ENCODE results near the gene PNMA6F.

The PNMA6F gene

DNA sequence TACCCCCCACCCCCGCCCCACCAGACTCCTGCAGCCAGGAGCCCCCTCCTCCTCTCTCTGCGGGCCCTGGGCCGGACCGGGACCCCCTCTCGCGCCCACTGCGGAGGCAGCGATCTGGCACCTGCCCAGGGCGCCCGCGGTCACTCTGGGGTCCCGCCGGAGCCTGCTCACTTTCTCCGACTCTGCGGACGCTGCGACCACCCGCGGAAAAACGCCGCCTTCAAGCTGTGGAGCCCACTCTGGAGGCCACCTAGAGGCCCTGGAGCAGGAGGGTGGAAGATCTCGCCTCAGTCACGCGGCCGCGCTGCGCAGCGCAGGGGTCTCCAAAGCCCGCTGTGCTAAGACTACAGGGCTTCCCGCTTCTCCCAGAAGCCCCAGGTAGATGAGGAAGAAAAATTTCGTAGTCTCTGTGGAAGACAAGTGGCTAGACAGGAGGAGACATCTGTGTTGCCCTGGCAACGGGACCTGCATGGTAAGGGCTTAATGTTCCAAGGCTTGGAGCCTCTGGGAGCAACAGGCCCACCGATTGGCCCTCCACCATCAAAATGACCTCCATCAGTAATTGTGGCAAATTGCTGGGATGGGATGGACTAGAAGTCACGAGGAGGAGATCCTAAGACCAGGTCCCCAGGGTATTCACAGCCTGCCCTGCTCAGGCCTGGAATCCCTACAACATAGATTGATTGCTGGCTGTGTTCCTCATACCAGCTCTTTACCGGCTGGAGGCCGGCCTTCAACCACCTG is at the start of gene PNMA6F:
PNMA6F (minus strand) TSS at position 387 of the 744 bp plus-strand sequence. CDS start 1,093 bp downstream, outside the sequence.
- DNase-seq: no peak

DNA sequence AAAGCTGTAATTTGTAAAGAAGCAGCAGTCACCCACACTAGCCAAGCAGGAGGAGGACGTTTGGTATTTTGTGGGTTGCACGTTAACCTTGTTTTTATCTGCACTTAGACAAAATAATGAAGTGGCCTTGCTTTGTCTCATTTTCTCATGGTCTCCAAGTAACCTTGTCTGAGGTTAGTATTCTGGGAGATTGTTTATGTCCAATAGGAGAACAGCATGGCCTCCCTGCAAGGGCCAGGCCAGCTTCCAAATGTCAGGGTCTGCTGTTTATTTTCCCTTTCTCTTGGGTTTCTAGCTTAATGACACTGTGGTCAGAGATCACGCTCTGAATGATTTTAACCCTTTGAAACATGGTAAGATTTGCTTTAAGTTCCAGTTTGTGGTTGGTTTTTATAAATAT is 49.7 kb upstream of the PNMA6F start:
- no peak for DNase-seq

DNA sequence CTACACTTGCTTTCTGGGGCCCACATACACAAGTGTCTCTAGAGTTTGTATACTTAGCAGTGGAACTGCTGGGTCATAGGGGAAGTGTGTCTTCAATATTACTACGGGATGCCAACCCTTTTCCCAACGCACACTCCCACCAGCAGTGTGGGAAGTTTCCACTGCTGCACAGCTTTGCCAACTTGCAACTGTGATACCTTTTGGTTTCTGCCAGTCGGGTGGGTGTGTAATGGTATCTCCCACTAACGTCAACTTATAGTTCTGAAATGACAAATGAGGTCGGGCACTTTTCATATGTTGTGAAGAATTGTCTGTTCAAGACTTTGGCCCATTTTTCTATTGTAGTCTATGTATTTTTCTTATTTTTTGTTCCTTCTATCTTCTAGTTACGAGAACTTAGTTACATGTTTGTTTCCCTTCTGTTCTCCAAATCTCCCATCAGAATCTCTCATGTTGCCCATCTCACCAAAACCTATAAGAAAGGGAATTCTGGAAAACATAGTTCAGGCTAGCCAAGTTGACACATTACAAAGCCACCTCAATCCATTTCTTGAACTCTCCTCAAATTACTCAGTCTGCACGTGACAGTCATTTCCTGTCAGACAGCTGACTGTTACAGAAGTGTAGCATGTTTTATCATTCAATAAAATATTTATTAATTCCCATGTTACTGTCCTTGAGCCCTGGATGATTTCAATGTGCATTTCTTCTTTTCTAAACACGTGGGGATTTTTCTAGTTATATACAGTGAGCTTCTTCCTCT is 48.9 kb upstream of the PNMA6F start:
- DNase-seq: no peak

DNA sequence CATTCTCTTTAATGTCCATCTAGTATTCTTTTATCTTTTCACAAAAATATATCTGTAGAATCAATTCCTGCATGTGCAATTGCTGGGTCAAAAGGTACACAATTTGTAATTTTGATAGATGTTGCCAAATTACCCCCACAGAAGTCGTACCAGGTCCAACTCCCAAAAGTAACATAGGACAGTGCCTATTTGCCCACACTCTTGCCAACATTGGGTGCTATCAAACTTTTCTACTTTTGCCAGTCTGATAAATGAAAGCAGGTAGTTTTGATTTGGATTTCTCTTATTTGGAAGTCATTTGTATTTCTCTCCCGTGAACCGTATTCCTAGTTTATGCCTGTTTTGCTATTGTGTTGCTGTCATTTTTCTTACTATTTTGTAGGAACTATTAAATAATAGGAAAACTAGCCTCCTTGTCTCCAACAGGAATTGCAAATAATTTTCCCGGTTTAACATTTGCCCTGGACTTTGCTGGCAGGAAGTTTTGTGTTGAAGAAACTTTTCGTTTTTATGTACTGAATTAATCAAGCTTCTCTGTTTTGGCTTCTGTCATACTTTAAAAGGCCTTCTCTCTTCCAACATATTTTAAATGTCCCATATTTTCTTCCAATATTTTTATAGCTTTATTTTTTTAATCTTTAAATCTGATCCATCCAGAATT is 45.4 kb upstream of the PNMA6F start:
- DNase-seq: no peak

DNA sequence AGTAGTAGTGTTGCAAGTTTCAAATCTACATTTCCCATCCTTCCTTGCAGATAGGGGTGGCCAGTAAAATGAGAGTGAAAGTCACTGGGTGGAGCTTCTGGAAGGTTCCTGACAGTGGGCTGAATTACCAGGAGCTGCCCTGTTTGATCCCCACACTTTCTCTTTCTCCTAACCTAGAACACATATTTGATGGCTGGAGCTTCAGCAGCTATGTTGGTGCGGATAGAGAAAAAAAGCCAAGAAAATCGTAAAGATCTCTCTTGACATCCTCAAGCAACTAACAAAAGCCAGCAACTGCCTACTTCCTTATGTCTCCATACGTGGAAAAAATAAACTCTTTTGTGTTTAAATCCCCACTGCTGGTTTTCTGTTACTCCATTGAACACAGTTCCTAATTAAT is 44.6 kb upstream of the PNMA6F start:
- no peak for DNase-seq

DNA sequence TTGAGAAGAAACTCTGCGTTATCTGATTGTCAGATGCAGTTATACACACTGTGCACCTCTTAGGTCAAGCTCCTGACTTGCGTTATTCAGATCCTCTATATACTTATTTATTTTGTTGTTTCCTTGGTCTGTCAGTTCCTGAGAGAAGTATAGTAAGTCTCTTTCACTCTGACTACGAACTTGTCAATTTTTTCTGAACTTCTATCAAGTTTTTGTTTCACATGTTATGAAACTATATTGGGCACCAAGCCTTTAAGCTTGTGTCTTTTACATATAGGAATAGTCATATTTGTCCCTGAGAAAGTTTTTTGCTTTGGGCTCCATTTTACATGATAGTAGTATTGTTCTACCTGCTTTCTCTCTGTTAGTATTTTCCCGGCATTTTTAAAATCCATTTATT is 44.1 kb upstream of the PNMA6F start:
- DNase-seq: no peak

DNA sequence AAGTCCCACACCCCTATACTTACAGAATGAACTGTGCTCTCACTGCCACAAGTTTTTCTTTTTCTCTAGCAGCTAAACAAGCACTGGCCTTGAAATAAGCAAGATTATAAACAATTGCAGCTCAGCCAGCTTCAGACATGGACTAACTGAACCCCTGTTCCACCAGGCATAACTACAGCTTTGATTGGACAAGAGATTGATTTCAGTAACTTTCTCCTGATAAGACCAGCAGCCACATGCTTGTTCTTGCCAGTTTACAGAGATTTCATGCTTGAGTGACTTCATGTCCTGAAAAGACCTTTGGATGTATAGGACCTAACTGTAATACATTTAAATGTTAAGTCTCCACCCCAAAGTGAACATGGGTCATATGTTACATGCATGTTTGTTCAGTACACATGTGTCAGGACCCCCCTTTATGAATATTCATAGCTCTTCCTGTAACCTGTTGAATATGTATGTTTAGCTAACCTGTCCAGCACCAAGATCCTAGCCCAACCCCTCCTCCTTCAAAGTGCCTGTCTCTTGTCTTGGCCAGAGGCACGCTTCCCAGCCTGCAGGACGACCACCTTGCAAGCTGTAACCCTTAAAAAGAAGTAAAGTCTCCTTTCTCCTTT is 40.3 kb upstream of the PNMA6F start:
- peak; percentile 32 for DNase-seq

DNA sequence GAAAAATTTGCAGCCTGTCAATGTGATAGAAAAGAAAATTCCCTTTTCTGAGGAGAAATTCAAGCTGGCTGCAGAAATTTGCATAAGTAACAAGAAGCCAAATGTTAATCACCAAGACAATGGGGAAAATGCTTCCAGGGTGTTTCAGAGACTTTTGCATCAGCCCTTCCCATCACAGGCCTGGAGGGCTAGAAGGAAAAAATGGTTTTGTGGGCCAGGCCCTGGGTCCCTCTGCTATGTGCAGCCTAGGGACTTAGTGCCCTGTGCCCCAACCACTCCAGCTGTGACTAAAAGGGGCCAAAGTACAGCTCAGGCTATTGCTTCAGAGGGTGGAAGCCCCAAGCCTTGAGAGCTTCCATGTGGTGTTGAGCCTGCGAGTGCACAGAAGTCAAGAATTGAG is 36.3 kb upstream of the PNMA6F start:
- no peak for DNase-seq

DNA sequence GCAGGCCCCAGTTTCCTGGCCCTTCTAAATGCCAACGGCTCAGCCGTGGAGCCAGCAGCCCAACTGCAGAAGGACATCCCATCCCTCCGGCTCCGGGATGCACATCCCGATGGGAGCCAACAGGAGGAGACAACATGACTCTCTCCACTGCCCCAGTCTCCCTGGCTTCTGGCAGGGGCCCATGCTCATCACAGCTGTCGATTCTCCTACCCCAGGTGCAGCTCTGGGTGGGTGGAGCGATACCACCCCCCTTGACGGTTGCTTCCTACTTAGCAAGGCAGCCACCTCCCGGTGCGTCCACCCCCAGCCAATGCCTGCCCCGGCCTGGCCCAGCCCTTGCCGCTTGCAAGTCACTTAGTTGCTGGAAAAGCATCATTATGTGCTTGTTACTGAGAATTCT is 31.8 kb upstream of the PNMA6F start:
- no peak for DNase-seq

DNA sequence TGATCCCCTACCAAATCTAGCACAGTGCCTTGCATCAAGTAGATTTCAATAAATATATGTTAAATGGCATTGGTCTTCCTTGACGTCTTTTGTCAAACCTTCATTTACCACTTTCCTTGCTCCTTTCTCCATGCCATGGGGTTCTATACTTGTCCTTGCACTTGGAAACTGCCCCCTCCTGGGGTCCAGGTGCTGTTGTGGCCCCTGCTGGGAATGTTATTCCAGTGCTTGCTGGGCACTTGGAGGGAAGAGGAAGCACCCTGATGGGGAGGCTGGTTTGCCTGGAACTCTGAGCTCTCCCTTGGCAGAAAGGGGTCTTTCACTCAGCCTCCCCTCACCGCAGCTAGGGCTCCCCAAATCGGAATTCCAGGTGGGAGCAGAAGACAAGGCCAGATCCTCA is 31.3 kb upstream of the PNMA6F start:
- no peak for DNase-seq

DNA sequence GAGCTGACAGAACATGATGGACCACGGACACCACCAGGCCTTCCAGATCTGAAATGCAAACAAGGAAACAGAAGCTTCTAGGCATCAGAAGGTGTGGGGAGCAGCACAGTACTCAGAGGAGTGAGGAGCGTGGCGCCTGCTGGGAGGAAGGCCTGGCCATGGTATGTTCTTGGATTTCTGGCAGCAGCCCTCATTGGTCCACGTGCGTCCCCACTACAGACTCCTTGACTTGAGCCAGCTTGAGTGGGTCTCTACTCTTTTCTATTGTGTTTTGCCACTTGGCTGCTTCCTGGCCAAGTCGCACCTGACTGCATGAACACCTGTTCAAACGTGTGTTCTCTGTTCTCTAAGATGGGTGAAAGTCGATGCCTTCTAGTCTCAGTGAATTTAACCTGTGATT is 30.4 kb upstream of the PNMA6F start:
- DNase-seq: no peak

DNA sequence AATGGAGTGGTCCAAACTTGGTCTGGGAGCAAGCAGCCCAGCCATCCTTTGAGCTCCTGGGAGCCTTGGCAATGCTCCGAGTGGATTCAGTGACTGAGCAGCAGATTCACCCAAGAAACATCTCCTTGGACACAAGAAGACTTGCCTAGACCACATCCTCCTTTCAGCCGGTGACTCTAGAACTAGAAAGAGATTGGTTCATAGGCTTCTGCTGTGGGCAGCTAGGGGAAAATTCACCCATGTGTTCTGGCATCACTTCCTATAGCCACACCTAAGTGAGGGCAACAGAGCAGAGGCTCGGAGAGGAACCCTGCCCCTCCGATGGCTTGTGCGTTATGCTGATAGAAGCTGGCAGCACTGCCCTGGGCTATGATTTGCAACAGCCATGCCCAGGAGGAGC is 28.4 kb upstream of the PNMA6F start:
- DNase-seq: no peak

DNA sequence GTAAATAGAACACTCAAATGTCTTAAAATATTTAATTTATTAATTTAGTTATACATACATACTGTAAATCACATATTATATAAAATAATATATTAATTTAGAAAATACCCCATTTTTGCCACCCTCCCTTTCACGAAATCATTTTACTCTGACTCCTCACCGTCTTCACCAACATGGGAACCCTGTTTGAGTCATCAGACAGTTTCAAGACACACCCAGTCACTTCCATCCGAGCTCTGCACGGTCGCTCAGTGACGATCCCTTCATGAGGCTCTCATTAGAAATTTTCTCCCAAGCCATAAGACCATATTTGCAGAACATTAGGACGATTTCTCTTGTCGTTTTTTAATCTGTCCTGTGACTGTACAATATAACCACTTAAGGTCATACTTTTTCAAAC is 26.9 kb upstream of the PNMA6F start:
- no peak for DNase-seq

DNA sequence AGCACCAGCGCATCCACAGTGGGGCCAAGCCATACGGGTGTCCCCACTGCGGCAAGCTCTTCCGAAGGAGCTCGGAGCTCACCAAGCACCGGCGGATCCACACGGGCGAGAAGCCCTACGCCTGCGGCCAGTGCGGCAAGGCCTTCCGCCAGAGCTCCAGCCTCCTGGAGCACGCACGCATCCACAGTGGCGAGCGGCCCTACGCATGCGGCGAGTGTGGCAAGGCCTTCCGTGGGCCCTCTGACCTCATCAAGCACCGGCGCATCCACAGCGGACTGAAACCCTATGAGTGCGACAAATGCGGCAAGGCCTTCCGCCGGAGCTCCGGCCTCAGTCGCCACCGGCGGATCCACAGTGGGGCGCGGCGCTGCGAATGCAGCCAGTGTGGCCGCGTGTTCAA is 26.0 kb upstream of the PNMA6F start:
- no peak for DNase-seq

DNA sequence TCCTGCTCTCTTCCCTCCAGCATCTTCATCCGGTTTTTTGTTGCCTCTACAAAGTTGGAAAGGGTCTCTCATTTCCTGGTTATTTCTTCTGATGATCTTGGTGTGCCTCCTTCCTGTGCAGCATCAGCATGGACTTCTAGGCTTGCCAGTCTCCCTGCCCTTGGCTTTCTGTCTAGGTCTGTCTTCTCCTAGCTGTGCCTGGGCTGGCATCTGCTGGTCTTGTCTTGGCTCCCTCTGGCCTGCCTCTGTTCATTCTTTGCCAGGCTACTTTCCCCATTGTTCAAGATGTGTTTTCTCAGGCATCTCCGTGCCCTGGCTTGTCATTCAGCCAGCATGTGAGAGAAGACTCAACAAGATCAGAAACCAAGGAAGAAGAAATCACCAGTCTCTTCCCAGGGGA is 22.1 kb upstream of the PNMA6F start:
- no peak for DNase-seq

DNA sequence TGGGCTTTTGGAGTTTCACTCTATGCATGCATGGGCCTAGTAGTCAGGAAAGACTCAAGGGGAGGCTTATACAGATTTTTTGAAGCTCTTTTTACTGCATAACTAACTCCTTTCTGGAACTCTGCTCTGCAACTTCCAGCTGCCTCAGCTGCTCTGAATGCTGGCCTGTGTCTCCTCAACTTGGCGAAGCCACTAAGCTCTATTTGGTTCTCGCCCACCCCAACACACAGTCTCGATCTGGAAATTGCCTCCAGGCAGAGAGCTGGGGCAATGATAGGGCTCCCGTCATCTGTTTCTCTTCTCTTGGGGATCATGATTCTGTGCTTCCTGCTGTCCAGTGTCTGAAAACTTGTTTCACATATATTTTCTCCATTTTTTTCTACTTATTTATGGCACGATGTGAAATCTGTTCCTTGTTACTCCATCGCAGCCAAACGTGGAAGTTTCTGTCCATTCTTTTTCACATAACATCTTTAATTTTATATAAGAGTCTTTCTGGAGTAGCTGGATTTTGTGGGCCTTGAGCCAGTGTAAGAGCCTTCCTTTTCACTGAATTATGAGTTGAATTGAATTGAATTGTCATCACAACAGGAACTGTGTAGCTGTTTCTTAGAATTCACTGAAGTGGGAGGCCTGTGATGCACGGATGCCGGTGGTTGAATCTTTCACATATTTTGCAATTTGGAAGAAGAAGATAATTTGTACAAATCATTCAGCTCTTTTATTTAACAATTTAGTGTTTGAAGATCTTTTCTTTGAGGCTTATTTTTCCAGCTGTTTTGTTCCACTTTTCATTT is 21.4 kb upstream of the PNMA6F start:
- DNase-seq: no peak

DNA sequence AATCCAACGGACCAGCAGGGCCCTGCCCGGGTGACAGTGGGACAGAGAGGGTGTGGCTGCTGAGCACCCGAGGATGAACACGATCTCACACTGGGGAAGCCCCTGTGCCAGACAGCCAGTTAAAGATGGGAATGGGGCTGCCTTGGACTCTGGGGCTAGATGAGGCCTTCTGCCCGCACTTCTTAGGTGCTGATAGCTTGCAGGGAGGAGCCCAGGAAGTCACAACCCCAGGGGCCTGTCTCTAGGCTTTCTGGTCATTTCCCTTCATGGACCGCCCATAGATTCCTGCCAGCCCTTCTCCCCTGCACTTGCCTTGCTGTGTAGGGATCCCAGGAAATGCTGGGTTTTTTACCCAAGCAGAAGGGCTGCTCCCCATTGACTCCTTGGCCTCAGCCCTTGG is 18.5 kb upstream of the PNMA6F start:
- DNase-seq: no peak

DNA sequence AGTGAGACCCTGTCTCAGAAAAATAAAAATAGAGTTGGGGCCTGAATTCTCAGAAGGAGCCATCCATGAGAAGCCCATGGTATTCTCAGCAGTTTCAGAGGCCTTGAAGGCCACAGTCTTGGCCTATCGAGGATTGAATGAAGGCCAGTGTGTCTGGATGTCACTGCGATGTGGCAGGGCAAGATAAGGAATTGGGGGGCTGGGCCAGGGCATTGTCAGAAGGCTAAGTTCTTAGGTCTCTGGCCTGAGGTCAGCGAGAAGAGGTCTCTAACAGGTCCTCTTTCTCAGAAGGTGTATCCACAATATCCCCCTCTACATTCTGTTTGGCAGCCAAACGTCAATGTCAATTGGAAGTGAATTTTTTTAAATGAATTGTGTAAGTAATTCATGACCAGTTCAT is 18.1 kb upstream of the PNMA6F start:
- peak; percentile 4 for DNase-seq

DNA sequence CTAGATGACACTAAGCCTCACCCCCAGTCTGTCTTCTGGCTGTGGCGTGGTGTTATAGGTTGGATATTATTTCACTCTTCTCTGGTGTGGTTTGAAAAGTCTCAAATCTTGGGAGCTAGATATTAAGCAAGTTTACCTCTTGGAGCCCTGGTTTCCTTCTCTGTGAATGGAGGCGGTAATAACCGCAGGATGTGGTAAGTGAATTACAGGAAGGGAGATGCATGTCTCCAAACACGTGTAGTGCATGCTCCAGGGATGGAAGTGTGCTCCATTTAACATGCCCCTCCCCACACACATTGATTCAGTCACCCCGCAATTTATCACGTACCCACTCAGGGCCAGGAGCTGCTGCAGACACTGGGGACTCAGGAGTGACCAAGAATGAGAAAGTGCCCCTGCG is 17.3 kb upstream of the PNMA6F start:
- DNase-seq: no peak

DNA sequence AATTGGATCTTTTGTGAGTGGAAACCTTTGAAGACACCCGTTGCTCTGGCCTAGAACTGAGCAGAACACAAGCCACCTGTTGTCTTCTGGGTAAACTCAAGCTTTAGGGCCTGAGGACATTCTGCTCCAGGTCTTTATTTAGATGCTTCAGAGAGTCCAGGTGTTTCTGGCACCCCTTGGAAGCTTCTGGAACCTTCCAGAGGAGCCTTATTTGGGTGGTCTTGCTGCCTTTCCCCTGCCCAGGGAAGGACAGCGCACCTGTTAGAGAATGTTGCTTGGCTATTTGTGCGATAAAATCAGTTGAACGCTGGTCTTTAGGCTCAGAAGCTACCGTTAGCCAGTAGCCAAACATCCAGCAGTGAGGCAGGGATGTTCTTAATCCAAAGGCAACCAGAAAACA is 15.4 kb upstream of the PNMA6F start:
- DNase-seq: no peak

DNA sequence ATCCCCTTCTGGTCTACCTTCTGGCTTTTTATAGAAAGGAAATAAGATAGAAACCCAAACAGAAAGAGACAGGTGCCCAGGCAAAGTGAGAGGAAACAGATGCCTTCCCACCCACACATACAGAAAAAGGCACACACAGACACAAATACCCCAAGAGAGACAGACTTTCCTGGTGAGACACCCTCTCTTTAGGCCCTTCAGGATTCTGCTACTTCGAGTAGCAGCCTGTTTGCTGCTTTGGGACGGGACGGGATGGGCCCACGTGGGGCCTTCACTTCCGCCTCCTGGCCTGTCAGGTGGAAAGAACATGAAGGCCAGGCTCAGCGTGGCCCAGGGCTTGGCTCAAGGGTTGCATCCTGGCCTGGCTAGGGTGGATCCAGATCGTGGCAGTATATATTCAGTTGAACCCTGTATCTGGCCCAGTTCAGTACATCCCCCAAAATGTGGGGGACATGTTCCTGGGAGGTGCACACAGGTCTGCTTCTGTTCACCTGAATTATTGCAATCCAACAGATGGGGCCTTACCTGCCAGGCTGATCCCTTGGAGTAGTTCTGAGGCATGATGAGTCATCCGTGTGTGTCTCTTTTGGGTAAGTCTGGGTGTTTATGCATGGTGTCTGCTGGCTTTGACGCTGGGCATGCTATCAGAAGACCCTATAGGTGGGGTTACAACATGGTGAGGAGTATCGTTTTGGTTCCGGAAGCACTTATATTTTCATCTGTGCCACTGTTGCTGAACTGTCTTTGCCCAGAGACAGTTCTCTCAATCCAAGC is 14.7 kb upstream of the PNMA6F start:
- no peak for DNase-seq
